ENCODE measurements around the gene XRCC5. TPM values are rescaled to one million over a fixed set of nuclear protein-coding genes. Genes with fewer than 3 reads are reported as not detected.
"Not testable (repeated sequence)": the region's sequence is repeated elsewhere in the genome, so short reads cannot be mapped to it uniquely, and the experiment has no call there.

The XRCC5 gene
- total RNA-seq, 1 donor from 2014 or later = 213 TPM

GRCh38 chr2:216192931-216193330 lies 83.8 kb downstream of the XRCC5 start:
- DNase-seq (ENCODE audit: low read depth in 2 of 2) = no peak

- DNase-seq (ENCODE audit: low read depth in 2 of 2) = no peak
These were observed 84.9 kb downstream of the XRCC5 start for GRCh38 chr2:216194013-216194412.

DNA sequence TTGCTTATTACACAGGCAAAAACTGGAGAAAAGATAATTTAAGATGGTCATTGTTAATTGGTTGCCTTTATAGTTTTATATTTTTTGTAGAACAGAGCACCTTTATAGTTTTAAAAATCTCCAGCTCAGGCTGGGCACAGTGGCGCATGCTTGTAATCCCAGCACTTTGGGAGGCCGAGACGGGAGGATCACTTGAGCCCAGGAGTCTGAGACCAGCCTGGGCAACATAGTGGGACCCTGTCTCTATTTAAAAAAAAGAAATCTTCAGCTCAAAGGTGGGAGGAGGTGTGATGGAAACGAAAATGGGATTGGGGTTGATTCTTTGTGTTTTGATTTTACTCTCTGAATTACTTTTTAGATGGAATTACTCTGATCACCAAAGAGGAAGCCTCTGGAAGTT lies 85.4 kb downstream of the XRCC5 start:
- no peak for DNase-seq (ENCODE audit: low read depth in 2 of 2)

- DNase-seq (ENCODE audit: low read depth in 2 of 2) = no peak
These were observed 86.4 kb downstream of the XRCC5 start for GRCh38 chr2:216195565-216196029.

DNA sequence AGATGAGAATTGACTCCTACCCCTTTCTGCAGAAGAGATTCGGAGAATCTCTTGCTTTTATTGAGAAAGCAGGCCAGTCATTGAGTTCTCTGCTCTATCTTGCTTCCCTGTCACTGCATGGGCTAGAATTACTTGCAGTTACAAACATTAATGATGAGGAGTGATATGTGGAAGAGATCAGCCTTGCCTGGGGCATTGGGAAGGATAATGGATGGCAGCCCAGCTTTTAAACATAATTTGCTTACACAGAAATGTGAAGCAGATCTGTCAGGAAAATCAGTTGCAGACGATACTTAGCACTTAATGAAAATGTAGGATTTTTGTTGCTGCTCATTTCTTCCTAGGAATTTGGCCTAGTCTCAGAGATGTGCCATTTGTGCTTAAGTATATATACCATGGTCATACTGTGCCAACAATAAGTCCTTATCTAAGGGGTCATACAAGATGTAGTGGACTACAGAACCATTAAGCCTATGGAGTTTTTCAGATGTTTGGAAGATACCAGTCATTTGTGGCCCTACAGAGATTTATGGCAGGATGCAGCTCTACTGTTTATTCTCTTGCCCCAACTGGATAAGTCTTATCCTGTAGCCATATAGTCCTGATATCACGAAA lies 92.7 kb downstream of the XRCC5 start:
- no peak for DNase-seq (ENCODE audit: low read depth in 2 of 2)

GRCh38 chr2:216202626-216203250 lies 93.6 kb downstream of the XRCC5 start:
- no peak for DNase-seq (ENCODE audit: low read depth in 2 of 2)

DNA sequence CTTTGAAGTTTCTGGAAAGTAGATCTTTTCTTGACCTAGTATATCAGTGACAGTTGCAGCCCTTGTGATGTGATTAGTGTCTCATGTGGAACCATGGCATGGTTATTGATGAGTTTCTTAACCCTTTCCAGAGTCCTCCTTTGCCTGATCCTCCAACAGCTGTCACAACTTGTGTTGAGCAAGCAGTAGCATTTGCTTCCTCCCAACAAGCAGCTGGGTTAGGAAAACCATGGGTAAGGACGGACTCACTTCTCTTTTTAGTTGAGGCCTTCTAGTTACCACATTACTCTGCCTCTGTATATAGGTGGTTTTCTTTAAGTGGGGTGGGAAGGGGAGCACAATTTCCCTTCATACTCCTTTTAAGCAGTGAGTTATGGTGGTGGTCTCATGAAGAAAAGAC lies 96.3 kb downstream of the XRCC5 start:
- no peak for DNase-seq (ENCODE audit: low read depth in 2 of 2)

DNA sequence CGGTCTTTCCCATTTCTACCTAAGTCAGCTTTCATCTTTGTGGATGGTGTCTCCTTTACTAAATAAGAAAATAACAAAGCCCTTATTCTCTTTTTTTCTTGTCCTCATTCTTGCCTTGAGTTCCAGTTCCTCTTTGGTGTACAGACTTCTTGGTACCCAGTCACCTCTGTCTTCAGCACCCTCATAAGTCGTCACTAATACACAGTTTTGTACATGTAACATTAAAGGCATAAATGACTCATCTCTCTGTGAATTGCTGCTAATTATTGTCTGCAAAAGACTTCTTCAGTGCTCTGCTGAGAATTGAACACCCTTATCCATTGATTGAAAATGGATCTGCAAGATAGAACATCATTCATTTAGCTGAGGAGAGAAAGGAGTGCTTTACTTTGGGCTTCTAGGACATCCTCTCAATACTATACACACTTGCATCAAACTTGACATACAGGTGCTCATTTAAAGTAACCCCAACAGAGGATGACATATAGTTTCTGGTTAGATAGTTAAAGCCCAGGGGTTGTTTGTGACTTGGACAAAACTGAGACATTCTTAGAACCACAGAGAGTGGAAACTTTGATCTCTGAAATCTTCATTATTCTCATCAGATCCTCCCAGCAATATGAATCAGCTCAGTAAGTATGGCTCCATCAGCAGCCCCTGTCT lies 97.0 kb downstream of the XRCC5 start:
- DNase-seq (ENCODE audit: low read depth in 2 of 2) = no peak

GRCh38 chr2:216206821-216207220 lies 97.7 kb downstream of the XRCC5 start:
- DNase-seq (ENCODE audit: low read depth in 2 of 2) = no peak

DNA sequence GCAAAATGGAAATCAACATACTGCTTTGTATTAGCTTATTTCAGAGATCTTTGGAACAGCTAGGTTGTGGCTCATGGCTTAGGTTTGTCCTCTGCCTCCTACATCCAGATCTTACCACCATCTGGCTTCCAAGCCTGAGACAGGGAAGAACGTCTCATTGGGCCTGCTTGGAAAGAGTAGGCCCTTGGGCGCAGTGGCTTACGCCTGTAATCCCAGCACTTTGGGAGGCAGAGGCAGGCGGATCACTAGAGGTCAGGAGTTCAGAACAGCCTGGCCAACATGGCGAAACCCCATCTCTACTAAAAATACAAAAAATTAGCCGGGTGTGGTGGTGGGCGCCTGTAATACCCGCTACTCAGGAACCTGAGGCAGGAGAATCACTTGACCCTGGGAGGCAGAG lies 99.5 kb downstream of the XRCC5 start:
- DNase-seq (ENCODE audit: low read depth in 2 of 2) = not testable (repeated sequence)

GRCh38 chr2:216210701-216211540 lies 101.8 kb downstream of the XRCC5 start:
- DNase-seq (ENCODE audit: low read depth in 2 of 2) = peak in 1 of 2 donors; percentile 50

DNA sequence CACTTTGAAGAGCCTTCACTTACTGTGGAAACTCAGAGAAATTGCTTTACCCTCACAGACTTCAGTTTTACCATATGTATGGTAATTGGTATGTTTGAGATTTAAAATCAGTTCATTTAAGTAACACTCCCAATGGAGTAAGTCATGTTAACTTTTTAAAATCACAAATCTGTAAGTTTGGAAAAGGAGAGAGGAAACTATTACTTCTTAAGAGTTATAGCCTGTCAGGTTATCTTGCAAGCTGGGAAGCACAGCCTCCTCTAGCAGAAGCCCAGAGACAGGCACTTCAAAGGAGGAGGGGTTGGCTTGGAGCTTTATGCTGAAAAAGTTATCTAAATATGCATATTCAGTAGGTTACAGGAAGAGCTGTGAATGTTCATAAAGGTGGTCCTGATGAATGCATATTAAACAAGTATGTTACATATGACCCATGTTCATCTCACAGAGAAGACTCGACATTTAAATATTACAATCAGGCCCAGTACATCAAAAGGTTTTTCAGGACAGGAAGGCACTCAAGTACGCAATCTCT lies 102.5 kb downstream of the XRCC5 start:
- no peak for DNase-seq (ENCODE audit: low read depth in 2 of 2)

GRCh38 chr2:216214768-216215167 lies 105.6 kb downstream of the XRCC5 start:
- DNase-seq (ENCODE audit: low read depth in 2 of 2) = no peak

GRCh38 chr2:216215658-216216390 lies 106.7 kb downstream of the XRCC5 start:
- peak; percentile 5 to 25 for DNase-seq (ENCODE audit: low read depth in 2 of 2)

GRCh38 chr2:216216951-216217903 lies 108.1 kb downstream of the XRCC5 start:
- DNase-seq (ENCODE audit: low read depth in 2 of 2) = peak; percentile 77 to 88

- no peak for DNase-seq (ENCODE audit: low read depth in 2 of 2)
These were observed 108.7 kb downstream of the XRCC5 start for GRCh38 chr2:216217904-216218260.

- no peak for DNase-seq (ENCODE audit: low read depth in 2 of 2)
These were observed 110.7 kb downstream of the XRCC5 start for GRCh38 chr2:216219861-216220260.

- DNase-seq (ENCODE audit: low read depth in 2 of 2) = no peak
These were observed 111.8 kb downstream of the XRCC5 start for GRCh38 chr2:216220976-216221375.

GRCh38 chr2:216221811-216222210 lies 112.7 kb downstream of the XRCC5 start:
- peak in 1 of 2 donors; percentile 60 for DNase-seq (ENCODE audit: low read depth in 2 of 2)

All from dermis microvascular lymphatic vessel endothelial cell (primary cell).